Neural progenitor cell (in vitro differentiated cells): ENCODE data around the gene POLH.

Experiments
- CTCF ChIP-seq: fragments of 200-600 bp; sonication (generic); IDR thresholded peaks from 2 replicates; pipeline ENCODE4 v1.5.1; 2017; ENCODE audit warnings: antibody characterized with exemption, mild to moderate bottlenecking
- EZH2 ChIP-seq: fragments of 200-600 bp; sonication (generic); IDR thresholded peaks from 2 replicates; pipeline ENCODE4 v1.6.1; 2017; ENCODE audit warnings: antibody characterized with exemption, mild to moderate bottlenecking, moderate library complexity
- EZH2phosphoT487 ChIP-seq: fragments of 200-600 bp; sonication (generic); IDR thresholded peaks from 2 replicates; pipeline ENCODE4 v1.6.1; 2017; ENCODE audit warnings: antibody characterized with exemption

DNA sequence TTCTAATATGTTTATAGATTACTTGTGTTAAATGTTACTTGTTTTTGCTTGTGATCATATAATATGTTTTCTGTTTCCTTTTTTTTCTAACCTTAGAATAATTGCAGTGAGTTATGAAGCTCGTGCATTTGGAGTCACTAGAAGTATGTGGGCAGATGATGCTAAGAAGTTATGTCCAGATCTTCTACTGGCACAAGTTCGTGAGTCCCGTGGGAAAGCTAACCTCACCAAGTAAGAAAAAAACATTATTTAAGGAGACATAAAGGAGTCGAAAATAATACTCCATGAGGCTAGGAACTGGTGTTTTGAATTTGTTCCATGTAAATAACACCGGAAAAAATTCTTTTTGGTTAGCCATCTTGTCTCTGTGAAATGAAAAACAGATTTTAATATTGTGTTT is 6.9 kb downstream of the POLH start:
- TF ChIP-seq CTCF = no peak
- TF ChIP-seq EZH2 = no peak
- no peak for TF ChIP-seq EZH2phosphoT487
